ENCODE measurements around the gene HAUS5.

Gene HAUS5

DNA sequence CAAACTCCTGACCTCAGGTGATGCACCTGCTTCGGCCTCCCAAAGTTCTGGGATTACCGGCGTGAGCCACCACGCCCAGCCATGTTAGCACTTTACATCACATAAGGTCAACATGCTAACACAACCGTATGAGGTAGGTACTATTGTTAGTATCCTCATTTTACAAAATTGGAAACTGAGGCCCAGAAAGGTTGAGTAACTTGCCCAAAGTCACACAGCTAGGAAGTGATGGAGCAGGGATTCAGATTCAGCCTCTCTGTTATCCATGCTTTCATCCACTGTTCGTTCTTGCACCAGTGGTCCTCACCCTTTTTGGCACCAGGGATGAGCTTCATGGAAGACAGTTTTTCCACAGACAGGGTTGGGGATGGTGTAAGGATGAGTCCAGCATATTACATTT lies 44.2 kb downstream of the HAUS5 start:
- H3K4me3 ChIP-seq (replicated peaks; ENCODE audit: low read depth, low read length), result no peak overlapping the region
- no peak for DNase-seq (ENCODE audit: extremely low read depth, low read depth)
- TF ChIP-seq, protein P1, sequence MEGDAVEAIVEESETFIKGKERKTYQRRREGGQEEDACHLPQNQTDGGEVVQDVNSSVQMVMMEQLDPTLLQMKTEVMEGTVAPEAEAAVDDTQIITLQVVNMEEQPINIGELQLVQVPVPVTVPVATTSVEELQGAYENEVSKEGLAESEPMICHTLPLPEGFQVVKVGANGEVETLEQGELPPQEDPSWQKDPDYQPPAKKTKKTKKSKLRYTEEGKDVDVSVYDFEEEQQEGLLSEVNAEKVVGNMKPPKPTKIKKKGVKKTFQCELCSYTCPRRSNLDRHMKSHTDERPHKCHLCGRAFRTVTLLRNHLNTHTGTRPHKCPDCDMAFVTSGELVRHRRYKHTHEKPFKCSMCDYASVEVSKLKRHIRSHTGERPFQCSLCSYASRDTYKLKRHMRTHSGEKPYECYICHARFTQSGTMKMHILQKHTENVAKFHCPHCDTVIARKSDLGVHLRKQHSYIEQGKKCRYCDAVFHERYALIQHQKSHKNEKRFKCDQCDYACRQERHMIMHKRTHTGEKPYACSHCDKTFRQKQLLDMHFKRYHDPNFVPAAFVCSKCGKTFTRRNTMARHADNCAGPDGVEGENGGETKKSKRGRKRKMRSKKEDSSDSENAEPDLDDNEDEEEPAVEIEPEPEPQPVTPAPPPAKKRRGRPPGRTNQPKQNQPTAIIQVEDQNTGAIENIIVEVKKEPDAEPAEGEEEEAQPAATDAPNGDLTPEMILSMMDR (IDR thresholded peaks at IDR 0.05; ENCODE audit: low read depth, low read length, missing control alignments), result no peak

DNA sequence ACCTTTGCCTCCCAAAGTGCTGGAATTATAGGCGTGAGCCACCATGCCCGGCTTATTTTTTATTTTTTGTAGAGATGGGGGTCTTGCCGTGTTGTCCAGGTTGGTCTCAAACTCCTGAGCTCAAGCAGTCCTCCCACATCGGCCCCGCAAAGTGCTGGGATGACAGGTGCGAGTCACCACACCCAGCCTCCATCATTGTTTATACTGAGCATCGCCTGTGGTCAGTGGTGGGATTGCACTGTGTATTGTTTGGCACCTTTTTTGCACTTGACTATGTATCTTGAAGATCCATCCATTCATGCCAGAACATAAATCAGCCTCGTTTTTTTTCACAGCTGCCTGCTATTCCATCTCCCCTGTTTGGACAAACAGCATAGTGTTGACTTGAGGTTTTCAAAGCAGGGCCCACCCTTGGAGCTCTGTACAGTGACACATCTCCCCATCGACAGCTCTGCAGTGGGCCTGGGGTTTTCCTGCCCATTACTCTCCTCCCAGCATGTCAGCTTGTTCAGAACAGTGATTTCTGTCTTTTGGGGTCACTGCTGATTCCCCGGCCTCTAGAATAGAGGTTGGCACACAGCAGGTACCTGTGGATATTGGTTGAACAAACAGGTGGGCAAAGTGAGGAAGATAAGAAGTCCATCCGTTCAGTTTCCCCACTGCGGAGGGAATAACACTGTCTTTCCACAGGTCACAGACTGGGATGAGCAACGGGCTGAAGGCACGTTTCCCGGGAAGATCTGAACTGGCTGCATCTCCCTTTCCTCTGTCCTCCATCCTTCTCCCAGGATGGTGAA lies 45.6 kb downstream of the HAUS5 start:
- DNase-seq (ENCODE audit: extremely low read depth, low read depth), result no peak
- TF ChIP-seq, protein P1 (IDR thresholded peaks at IDR 0.05; ENCODE audit: low read depth, low read length, missing control alignments), result no peak
- no peak overlapping the region for H3K4me3 ChIP-seq (replicated peaks; ENCODE audit: low read depth, low read length)

DNA sequence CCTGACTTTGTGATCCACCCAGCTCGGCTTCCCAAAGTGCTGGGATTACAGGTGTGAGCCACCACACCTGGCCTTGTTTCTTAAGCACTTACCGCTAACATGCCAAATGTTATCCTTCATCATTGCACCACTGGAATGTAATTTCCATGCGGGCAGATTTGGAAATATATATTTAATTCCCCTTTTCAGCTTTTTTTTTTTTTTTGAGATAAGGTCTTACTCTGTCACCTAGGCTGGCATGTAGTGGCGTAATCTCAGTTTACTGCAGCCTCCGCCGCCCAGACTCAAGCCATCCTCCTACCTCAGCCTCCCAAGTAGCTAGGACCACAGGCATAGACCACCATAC lies 49.4 kb downstream of the HAUS5 start:
- TF ChIP-seq, protein P1 (IDR thresholded peaks at IDR 0.05; ENCODE audit: low read depth, low read length, missing control alignments), result no peak
- H3K4me3 ChIP-seq (replicated peaks; ENCODE audit: low read depth, low read length), result no peak overlapping the region

DNA sequence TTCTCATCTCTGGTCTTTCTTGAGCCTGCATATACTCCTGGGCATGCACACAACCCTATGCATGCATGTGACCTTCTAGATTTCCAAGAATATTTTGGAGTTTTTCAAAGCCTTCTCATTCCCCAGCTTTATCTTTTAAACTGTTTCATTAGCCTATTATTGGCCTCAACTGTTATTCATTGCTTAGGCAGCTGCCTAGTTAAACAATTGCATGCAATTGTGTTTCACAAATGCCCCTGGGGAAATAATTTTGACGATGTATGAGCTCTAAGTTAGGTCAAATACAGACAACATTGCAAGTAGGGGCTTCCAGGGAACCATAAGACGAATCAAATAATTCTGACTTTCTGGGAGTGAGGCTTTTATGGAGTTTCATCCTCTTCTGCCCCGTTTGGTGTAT lies 51.4 kb downstream of the HAUS5 start:
- no peak overlapping the region for H3K4me3 ChIP-seq (replicated peaks; ENCODE audit: low read depth, low read length)
- DNase-seq (ENCODE audit: extremely low read depth, low read depth), result no peak
- TF ChIP-seq, protein P1 (IDR thresholded peaks at IDR 0.05; ENCODE audit: low read depth, low read length, missing control alignments), result no peak

More for the DNA sequence above, 49.4 kb downstream of the HAUS5 start:
- no peak for DNase-seq (ENCODE audit: extremely low read depth, low read depth)

DNA sequence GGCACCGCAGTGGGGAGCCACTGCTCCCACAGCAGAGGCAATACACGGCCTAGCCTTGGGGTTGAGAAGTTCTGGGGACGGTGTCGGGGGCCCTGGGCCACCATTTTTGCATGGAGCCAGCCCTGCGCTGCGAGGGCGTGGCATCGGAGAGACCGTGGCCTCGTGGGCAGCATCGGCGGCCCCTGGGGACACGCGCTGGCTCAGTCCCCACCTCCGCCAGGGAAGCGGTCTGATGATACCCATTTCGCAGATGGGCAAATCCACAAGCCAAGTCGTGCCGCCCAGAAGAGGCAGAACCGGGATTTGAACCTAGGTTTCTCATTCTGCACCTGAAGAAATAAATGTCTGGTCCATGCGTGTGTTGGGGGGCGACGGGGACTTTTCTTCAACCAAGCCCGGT lies 52.6 kb downstream of the HAUS5 start:
- TF ChIP-seq, protein P1 (IDR thresholded peaks at IDR 0.05; ENCODE audit: low read depth, low read length, missing control alignments), result no peak
- no peak overlapping the region for H3K4me3 ChIP-seq (replicated peaks; ENCODE audit: low read depth, low read length)
- no peak for DNase-seq (ENCODE audit: extremely low read depth, low read depth)

DNA sequence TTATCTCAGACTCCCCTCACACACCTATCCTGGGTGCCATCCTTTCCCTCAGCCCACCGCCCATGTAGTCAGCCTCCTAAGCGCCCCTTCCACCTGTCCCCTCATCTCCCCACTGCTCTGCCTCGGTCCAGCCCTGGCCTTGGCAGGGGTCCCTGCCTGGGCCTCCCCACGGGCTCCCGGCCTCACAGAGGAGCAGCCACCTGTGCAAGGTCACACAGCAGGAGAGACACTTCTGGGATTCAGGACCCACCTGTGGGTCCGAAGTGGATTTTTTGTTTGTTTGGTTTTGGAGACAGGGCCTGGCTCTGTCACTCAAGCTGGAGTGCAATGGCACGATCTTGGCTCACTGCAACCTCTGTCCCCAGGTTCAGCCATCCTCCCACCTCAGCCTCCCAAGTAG lies 53.1 kb downstream of the HAUS5 start:
- no peak overlapping the region for H3K4me3 ChIP-seq (replicated peaks; ENCODE audit: low read depth, low read length)
- TF ChIP-seq, protein P1 (IDR thresholded peaks at IDR 0.05; ENCODE audit: low read depth, low read length, missing control alignments), result no peak
- DNase-seq (ENCODE audit: extremely low read depth, low read depth), result no peak

Data from HFF-Myc (cell line).